Activated CD4-positive, alpha-beta memory T cell treated with anti-CD3 and anti-CD28 coated beads for 36 hours (primary cell): Measurements from ENCODE around the gene FAM83F. TPM values are rescaled to one million over a fixed set of nuclear protein-coding genes. Genes with fewer than 3 reads are reported as not detected.

Experiments used
- CTCF ChIA-PET: fragments of 350-600 bp; sonication (Branson Sonifier 250); formaldehyde crosslinking; loops from one replicate; lab custom pipeline; 2021; ENCODE audit warnings: antibody characterized with exemption, inconsistent platforms; lab: Charles Lee
- POLR2A ChIA-PET: fragments of 350-600 bp; sonication (Branson Sonifier 250); formaldehyde crosslinking; loops from one replicate; lab custom pipeline; 2021; ENCODE audit warnings: antibody characterized with exemption; lab: Charles Lee
- DNase-seq: peaks from one replicate; pipeline ENCODE4 v3.0.0-alpha.2; 2020
- H3K27ac Mint-ChIP-seq: one replicate; pipeline ENCODE4 v1.8.0; 2021; ENCODE audit warnings: mixed read lengths
- H3K27me3 Mint-ChIP-seq: one replicate; pipeline ENCODE4 v1.8.0; 2021; ENCODE audit warnings: mixed read lengths
- H3K36me3 Mint-ChIP-seq: one replicate; pipeline ENCODE4 v1.8.0; 2021; ENCODE audit warnings: mixed read lengths
- H3K4me1 Mint-ChIP-seq: one replicate; pipeline ENCODE4 v1.8.0; 2021; ENCODE audit warnings: low read depth, mixed read lengths
- H3K4me3 Mint-ChIP-seq: one replicate; pipeline ENCODE4 v1.8.0; 2021; ENCODE audit warnings: mild to moderate bottlenecking, mixed read lengths
- H3K9me3 Mint-ChIP-seq: one replicate; pipeline ENCODE4 v1.8.0; 2021; ENCODE audit warnings: mixed read lengths
- intact Hi-C: fragments of 100-400 bp; cut with micrococcal nuclease; formaldehyde crosslinking; loops from one replicate; pipeline ENCODE4 v1.15.1; 2023
- total RNA-seq, 2 experiments: library from RNA; stranded (reverse); gene quantifications; one replicate each; pipeline ENCODE4 v1.2.3, GENCODE V29; 2021

Gene FAM83F
- total RNA-seq, 2 experiments from 2014 or later = 0.26 to 0.41 TPM

DNA sequence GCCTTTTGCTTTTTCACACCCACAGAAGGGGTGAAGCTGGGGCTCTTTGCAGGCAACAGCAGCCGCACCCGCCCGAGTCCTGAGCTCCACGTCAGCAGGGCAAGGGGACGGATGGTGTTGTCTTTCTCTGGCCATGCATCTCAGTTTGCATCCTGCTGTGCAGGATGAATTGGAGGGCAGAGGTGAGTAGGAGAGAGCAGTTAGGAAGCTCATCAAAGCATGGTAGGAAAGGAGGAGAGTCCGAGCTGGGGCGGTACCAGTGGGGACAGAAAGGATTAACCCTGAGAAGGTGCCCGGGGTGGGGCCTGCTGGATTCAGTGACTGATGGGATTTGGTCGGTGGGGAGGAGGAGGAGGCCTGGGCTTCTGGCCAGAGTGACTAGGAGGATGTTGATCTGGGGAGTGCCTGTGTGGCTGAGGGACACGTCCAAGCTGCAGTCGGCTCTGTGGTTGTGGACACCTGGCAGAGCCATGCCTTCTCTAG is 14.6 kb downstream of the FAM83F start:
- intact Hi-C loops = no loop called here
- Mint-ChIP-seq H3K4me3 (no peak overlapping the region), H3K4me1 (peaks cover 13% of the 10 kb centered on the region), H3K27me3 (peaks cover 25% of the 10 kb centered on the region), H3K36me3 (no peaks in the 10 kb centered on the region), H3K9me3 (no peaks in the 10 kb centered on the region), H3K27ac (no peak overlapping the region)
- no peak for DNase-seq
- ChIA-PET CTCF (interaction anchor here (0.8 to 1.9 kb wide), 5 partner anchors 12 to 475 kb away, joined by 3 to 9 read pairs (median 5); no protein-coding TSS in a partner anchor), POLR2A (no interaction called here)

DNA sequence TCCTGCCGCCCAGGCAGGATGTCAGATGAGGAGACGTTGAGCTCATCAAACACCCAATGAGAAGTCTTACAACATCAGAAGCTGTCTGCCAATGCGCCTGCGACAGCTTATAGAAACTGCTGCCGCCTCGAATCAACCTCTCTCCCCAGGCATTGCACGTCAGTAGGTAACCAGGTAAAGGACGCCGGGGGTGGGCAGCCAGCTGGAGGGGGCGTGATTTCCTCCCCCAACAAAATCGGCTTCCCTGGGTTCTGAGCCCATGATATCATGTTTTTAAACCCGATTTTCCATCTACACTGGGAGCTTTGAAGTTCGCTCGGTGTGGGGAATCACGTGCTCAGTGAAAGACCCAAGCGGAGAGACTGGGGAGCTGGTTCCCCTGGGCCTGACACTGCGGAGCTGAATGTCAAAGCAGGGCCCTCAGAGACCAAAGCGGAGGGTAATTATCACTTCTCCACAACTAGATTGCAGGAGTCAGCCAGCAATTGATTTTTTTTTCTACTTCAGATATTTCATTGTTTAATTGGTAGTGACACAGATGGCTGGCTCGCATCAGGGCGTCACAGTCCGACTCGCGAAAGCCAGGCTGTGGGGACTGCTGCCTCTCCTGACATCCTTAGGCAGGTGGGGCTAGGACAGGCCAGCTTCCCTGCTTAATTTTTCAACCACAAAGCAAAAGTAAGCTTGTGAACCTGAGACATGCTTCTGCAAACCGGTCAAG is 15.4 kb downstream of the FAM83F start:
- intact Hi-C loops = no loop called here
- ChIA-PET CTCF (interaction anchor here (0.8 to 2.1 kb wide), 6 partner anchors 11 to 476 kb away, joined by 3 to 12 read pairs (median 6); no protein-coding TSS in a partner anchor), POLR2A (interaction anchor here (1.0 kb wide), 1 partner anchor 272 kb away, joined by 3 read pairs; no protein-coding TSS in a partner anchor)
- Mint-ChIP-seq H3K4me1 (peaks cover 13% of the 10 kb centered on the region), H3K9me3 (no peaks in the 10 kb centered on the region), H3K4me3 (peak overlapping the region; percentile 18), H3K27ac (no peak overlapping the region), H3K27me3 (peaks cover 25% of the 10 kb centered on the region), H3K36me3 (no peaks in the 10 kb centered on the region)
- peak; percentile 45 for DNase-seq

DNA sequence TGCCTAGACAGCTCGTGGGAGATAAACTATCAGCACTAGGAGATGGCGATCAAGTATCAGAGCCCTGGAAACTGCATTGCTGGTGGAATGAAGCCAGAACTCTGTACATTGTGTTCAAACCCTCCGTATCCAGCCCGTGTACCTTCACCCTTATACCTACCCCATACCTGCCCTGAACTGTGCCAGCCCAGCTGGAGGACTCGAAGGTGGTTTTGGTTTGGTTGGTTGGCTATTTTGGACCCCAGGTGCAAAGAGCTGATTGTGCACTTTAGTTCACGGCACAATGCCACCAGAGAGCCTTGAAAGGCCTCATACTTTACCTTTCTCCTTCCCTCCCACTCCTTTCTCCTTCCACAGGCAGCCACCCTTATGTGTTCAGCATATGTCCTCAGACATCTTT is 16.0 kb downstream of the FAM83F start:
- ChIA-PET CTCF (interaction anchor here (1.4 to 2.1 kb wide), 3 partner anchors 14 to 476 kb away, joined by 7 to 12 read pairs (median 9); no protein-coding TSS in a partner anchor), POLR2A (interaction anchor here (1.0 kb wide), 1 partner anchor 273 kb away, joined by 3 read pairs; no protein-coding TSS in a partner anchor)
- no peak overlapping the region for H3K27ac Mint-ChIP-seq

DNA sequence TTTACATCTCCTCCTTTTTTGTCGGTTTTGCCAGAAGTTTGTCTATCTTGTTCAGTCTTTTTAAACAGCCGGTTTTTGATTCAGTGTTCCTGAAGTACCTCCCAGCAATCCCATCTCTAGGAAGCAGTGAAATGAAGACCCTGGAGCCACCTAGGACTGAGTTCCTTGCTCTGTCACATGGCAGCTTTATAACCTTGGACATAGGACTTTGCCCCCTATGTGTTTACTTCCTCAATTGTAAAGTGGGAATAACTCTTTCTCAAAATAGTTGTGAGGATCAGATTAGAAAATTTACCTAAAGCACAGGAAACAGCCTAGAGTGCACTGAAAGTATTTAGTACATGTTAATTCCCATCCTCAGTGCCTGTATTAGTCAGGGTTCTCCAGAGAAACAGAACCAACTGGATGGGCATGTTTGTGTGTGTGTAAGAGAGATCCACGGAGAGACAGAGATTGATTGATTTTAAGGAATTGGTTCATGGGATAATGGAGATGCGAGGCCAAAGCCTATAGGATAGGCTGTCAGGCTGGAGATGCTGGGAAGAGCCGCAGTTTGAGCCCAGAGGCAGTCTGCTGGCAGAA is 20.0 kb downstream of the FAM83F start:
- Mint-ChIP-seq H3K27me3 (peaks cover 16% of the 10 kb centered on the region), H3K27ac (no peak overlapping the region), H3K36me3 (no peaks in the 10 kb centered on the region), H3K4me3 (no peak overlapping the region), H3K4me1 (peaks cover 7% of the 10 kb centered on the region), H3K9me3 (no peaks in the 10 kb centered on the region)
- intact Hi-C loops = no loop called here
- ChIA-PET POLR2A (no interaction called here), CTCF (interaction anchor here (2.0 kb wide), 1 partner anchor 10 kb away, joined by 15 read pairs; no protein-coding TSS in a partner anchor)
- no peak for DNase-seq

More for the DNA sequence above, 16.0 kb downstream of the FAM83F start:
- H3K36me3 Mint-ChIP-seq = no peaks in the 10 kb centered on the region
- no peaks in the 10 kb centered on the region for H3K9me3 Mint-ChIP-seq
- H3K4me3 Mint-ChIP-seq = no peak overlapping the region
- intact Hi-C loops = no loop called here
- DNase-seq = no peak
- H3K4me1 Mint-ChIP-seq = peaks cover 13% of the 10 kb centered on the region
- H3K27me3 Mint-ChIP-seq = peaks cover 25% of the 10 kb centered on the region

DNA sequence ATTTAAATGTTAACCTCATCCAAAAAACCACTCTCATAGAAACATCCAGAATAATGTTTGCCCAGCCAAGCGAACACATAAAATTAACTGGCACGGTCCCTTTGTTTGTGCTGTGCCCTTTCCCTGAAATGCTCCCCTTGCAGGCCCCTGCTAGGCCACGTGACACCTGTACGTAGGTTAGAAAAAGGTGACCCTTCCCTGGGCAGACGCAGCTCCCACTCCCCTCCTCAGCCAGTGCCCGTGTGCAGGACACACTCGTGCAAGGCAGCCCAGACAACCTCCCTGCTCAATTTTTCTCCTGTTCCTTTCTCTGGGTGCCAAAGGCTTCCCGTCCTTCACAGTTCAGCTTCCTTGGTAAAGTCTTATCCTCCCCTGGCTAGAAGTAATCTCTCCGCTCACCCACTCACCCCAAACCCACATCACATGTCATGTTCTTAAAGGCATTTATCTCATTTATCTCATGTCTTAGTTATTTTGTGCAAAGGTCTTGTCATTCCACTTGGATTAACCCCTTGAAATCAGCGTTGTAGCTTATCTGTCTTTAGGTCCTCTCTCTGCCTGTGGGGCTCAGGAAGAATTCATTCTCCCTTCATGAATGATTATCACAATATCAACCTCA is 20.7 kb downstream of the FAM83F start:
- no peaks in the 10 kb centered on the region for H3K36me3 Mint-ChIP-seq
- ChIA-PET CTCF (interaction anchor here (2.0 kb wide), 1 partner anchor 9 kb away, joined by 15 read pairs; no protein-coding TSS in a partner anchor), POLR2A (no interaction called here)

DNA sequence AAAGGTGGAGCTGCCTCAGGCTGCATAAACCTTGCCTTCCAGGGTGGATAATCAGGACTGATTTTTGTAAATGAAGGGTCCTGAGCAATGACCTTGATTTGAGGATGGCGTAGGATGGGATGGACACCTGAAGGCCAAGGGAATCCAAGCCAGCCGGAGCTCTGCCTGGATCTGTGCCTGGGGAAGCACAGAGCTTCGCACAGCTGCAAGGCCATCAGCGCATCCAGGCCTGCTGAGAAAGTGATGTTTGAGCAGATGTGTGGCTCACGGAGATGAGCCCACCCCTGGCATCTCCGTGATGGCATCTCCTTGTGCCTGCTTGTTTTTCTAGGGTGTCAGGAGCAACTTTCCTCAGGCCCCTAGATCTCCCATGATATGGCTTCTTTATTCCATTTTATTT is 23.3 kb downstream of the FAM83F start:
- H3K36me3 Mint-ChIP-seq = no peaks in the 10 kb centered on the region
- POLR2A ChIA-PET = interaction anchor here (0.6 kb wide), 1 partner anchor 566 kb away, joined by 4 read pairs; no protein-coding TSS in a partner anchor
- no peak overlapping the region for H3K27ac Mint-ChIP-seq
- no peaks in the 10 kb centered on the region for H3K9me3 Mint-ChIP-seq
- intact Hi-C loops = no loop called here
- CTCF ChIA-PET = interaction anchor here (0.8 kb wide), 1 partner anchor 460 kb away, joined by 3 read pairs; no protein-coding TSS in a partner anchor
- peaks cover 3% of the 10 kb centered on the region for H3K27me3 Mint-ChIP-seq
- H3K4me3 Mint-ChIP-seq = no peak overlapping the region
- H3K4me1 Mint-ChIP-seq = no peaks in the 10 kb centered on the region
- DNase-seq = no peak

More for the DNA sequence above, 20.7 kb downstream of the FAM83F start:
- no peak for DNase-seq
- Mint-ChIP-seq H3K27ac (no peak overlapping the region), H3K4me1 (no peaks in the 10 kb centered on the region), H3K4me3 (no peak overlapping the region), H3K9me3 (no peaks in the 10 kb centered on the region), H3K27me3 (peaks cover 15% of the 10 kb centered on the region)
- intact Hi-C loops = no loop called here

DNA sequence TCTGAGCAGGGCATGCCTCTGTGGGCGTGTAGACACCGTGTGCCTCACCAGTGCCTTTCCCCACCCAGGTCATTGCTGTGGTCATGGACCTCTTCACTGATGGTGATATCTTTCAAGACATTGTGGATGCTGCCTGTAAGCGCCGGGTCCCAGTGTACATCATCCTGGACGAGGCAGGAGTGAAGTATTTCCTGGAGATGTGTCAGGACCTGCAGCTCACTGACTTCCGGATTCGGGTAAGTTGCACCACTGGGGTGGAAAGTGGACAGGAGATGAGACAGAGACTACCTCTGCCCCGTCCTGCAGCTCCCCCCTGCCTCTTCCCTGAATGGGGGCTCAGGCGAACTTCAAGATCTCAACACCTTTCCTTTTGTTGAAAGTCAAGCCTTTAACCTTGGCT is 24.3 kb downstream of the FAM83F start:
- Mint-ChIP-seq H3K27me3 (no peaks in the 10 kb centered on the region), H3K36me3 (no peaks in the 10 kb centered on the region), H3K27ac (no peak overlapping the region), H3K4me1 (no peaks in the 10 kb centered on the region), H3K9me3 (no peaks in the 10 kb centered on the region), H3K4me3 (no peak overlapping the region)
- ChIA-PET CTCF (no interaction called here), POLR2A (no interaction called here)
- intact Hi-C loops = no loop called here
- DNase-seq = no peak

DNA sequence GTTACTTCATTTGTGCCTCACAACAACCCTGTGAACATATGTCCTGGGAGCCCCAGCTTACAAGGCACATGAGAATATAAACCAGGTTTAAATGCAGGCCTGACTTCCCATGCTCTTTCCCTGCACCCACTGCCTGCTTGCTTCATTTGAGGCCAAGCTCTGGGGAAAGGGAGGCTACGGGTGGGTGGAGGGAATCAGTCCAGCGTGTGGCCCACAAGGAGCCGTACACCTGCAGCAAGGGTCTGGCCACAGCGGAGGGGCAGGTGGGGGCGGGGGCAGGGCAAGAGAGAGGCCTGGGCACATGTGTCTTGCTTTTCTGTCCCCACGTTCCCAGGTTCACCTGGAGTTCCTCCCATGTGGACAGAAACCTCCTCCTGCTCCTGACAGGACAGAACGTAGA is 26.2 kb downstream of the FAM83F start:
- CTCF ChIA-PET = interaction anchor here (1.0 to 7.8 kb wide), 2 partner anchors 11 to 485 kb away, joined by 5 to 206 read pairs; partner anchors contain the start of gene RPS19BP1
- Mint-ChIP-seq H3K9me3 (no peaks in the 10 kb centered on the region), H3K27me3 (no peaks in the 10 kb centered on the region)

DNA sequence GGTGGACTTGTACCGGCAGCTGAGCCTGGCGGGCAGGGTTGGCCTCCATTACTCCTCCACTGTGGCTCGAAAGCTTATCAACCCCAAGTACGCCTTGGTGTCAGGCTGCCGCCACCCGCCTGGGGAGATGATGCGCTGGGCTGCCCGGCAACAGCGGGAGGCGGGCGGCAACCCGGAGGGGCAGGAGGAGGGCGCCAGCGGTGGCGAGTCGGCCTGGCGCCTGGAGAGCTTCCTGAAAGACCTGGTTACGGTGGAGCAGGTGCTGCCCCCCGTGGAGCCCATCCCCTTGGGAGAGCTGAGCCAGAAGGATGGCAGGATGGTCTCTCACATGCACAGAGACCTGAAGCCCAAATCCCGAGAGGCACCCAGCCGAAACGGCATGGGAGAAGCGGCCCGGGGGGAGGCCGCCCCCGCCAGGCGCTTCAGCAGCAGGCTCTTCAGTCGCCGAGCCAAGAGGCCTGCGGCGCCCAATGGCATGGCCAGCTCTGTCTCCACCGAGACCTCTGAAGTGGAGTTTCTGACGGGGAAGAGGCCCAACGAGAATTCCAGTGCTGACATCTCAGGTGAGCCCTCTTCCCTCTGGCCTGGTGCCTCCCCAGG is 26.7 kb downstream of the FAM83F start:
- Mint-ChIP-seq H3K9me3 (no peaks in the 10 kb centered on the region), H3K4me3 (no peak overlapping the region), H3K27ac (no peak overlapping the region), H3K4me1 (no peaks in the 10 kb centered on the region), H3K27me3 (no peaks in the 10 kb centered on the region), H3K36me3 (no peaks in the 10 kb centered on the region)
- ChIA-PET POLR2A (no interaction called here), CTCF (interaction anchor here (1.0 to 7.8 kb wide), 4 partner anchors 12 to 485 kb away, joined by 3 to 206 read pairs (median 4); partner anchors contain the start of gene RPS19BP1)
- intact Hi-C loops = no loop called here
- DNase-seq = no peak

More for the DNA sequence above, 26.2 kb downstream of the FAM83F start:
- intact Hi-C loops = no loop called here
- Mint-ChIP-seq H3K4me1 (no peaks in the 10 kb centered on the region), H3K4me3 (no peak overlapping the region), H3K27ac (no peak overlapping the region), H3K36me3 (no peaks in the 10 kb centered on the region)
- DNase-seq = no peak
- POLR2A ChIA-PET = no interaction called here

DNA sequence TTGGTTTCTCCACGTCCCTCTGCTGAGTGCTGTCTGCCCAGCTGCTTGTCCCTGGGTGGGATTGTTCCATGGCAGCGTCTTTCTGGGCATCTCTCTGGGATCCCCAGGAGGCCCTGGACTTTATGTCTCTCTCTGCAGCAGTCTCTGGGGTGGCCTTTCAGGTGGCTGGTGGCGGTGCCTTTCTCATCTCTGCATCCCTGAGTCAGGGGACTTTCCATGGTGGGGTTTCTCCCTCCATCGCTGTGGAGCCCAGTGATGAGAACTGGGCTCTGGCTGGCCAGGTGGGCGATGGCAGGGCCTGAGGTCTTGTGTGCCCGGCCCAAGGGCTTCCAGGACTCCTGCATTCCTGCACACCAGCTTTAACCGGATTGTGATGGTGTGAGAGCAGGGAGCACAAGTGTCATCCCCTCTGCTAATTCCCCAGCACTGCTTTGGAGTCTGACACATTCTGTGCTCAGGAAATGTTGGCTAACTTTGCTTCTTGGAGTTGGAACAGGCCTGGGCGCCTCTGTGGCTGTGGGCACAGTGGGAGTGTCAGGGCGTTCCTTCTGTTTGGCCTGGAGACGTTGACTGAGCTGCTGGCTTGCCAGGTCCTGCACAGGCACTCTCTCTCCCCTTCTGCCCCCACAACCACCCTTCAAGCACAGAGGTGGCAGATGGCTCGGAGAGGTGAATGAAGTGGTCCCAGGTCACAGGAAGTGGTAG is 27.9 kb downstream of the FAM83F start:
- Mint-ChIP-seq H3K9me3 (no peaks in the 10 kb centered on the region), H3K4me3 (no peak overlapping the region), H3K4me1 (no peaks in the 10 kb centered on the region), H3K27ac (no peak overlapping the region), H3K27me3 (no peaks in the 10 kb centered on the region), H3K36me3 (no peaks in the 10 kb centered on the region)
- no peak for DNase-seq
- ChIA-PET CTCF (interaction anchor here (1.0 to 7.8 kb wide), 7 partner anchors 9 to 486 kb away, joined by 3 to 206 read pairs (median 9); partner anchors contain the start of gene RPS19BP1), POLR2A (no interaction called here)
- intact Hi-C loops = no loop called here

DNA sequence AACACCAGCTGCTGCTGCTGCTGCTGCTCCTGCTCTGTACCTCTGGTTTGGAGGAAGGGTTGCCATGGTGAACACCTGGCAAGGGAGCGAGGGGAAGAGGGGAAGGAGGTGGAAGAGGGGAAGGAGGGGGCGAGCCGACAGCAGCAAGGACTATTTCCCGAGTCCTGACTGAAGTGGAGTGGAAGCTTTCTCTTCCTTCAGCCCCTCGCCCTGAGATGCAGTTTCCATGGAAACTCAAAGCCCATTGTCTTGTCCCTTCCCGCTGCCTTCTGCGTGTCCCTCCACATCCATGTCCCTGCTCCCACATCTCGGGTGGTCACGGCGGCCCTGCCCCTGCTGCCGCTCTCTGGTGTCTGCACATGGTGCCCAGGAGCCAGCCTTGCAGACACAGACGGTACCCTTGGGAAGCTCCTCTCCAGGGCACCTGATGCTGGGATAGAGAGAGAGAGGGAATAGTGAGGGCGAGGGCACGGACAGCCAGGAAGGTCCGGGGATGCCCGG is 28.6 kb downstream of the FAM83F start:
- Mint-ChIP-seq H3K36me3 (no peaks in the 10 kb centered on the region), H3K27me3 (no peaks in the 10 kb centered on the region), H3K4me3 (no peak overlapping the region), H3K9me3 (no peaks in the 10 kb centered on the region), H3K4me1 (no peaks in the 10 kb centered on the region), H3K27ac (no peak overlapping the region)
- CTCF ChIA-PET = interaction anchor here (0.8 to 7.8 kb wide), 27 partner anchors 8 to 494 kb away, joined by 3 to 206 read pairs (median 10); partner anchors contain the start of genes ADSL, ENTHD1, GRAP2 and RPS19BP1
- POLR2A ChIA-PET = no interaction called here
- no peak for DNase-seq
- intact Hi-C loops = no loop called here
